ENCODE results near the gene ABCB10. TPM values are rescaled to one million over a fixed set of nuclear protein-coding genes. Genes with fewer than 3 reads are reported as not detected.

The ABCB10 gene
- polyA plus RNA-seq, 2 of the 4 experiments (the other 2 are of a cell fraction), result 13.9 to 16.3 TPM

DNA sequence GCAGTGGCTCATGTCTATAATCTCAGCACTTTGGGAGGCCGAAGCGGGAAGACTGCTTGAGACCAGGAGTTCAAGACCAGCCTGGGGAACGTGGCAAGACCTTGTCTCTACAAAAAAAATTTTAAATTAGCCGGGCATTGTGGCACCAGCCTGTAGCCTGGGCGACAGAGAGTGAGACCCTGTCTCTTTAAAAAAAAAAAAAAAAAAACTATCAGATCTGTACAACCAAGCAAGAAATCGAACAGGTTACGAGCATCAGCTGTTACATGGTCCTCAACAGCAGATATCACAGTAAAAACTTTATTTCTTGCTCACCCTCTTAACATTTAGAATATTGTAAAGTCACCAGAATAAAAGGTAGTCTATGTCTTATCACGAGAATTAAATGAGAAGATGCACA is 51.9 kb downstream of the ABCB10 start:
- POLR2A ChIA-PET, result no interaction called here
- DNase-seq (ENCODE audit: low read depth in 1 of 2, low spot score in 1 of 2) (no peak), FAIRE-seq (no peak), ATAC-seq (no peak)
- H3K4me2 ChIP-seq, result peak overlapping the region; percentile 77
- H3K4me1 ChIP-seq, result peaks cover 18% of the 10 kb centered on the region
- 76% methylated on average over 8 of the region's 8 CpGs for WGBS (ENCODE audit: missing lambda C conversion rate)
- CTCF ChIA-PET, result interaction anchor here (0.6 to 1.0 kb wide), 2 partner anchors 468 to 842 kb away, joined by 3 read pairs; no protein-coding TSS in a partner anchor
- no peak overlapping the region for H3K4me3 ChIP-seq
- TF ChIP-seq CBX8 (IDR thresholded peaks at IDR 0.05) (no peak), HOXB13 (CRISPR knock-in tag; IDR thresholded peaks at IDR 0.05; ENCODE audit: low read depth) (no peak), BHLHE40 (IDR thresholded peaks at IDR 0.05; ENCODE audit: low read depth, low read length) (no peak), FOSB (CRISPR knock-in tag; IDR thresholded peaks at IDR 0.05) (no peak), SMC3 (IDR thresholded peaks at IDR 0.05) (no peak), POLR2AphosphoS2 (conservative IDR thresholded peaks at IDR 0.05; ENCODE audit: low read length) (no peak), MAZ (IDR thresholded peaks at IDR 0.05; ENCODE audit: borderline replicate concordance, low read depth, low read length) (no peak), ZNF302 (CRISPR knock-in tag; IDR thresholded peaks at IDR 0.05) (no peak), GATA3 (IDR thresholded peaks at IDR 0.05; ENCODE audit: borderline replicate concordance) (no peak), RFX5 (IDR thresholded peaks at IDR 0.05) (no peak), RARB (CRISPR knock-in tag; IDR thresholded peaks at IDR 0.05) (no peak), HDAC2 (IDR thresholded peaks at IDR 0.05) (no peak)
- TF ChIP-seq, protein P1, sequence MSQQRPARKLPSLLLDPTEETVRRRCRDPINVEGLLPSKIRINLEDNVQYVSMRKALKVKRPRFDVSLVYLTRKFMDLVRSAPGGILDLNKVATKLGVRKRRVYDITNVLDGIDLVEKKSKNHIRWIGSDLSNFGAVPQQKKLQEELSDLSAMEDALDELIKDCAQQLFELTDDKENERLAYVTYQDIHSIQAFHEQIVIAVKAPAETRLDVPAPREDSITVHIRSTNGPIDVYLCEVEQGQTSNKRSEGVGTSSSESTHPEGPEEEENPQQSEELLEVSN (IDR thresholded peaks at IDR 0.05; ENCODE audit: borderline replicate concordance, low read depth), result no peak
- TF ChIP-seq, protein P2, sequence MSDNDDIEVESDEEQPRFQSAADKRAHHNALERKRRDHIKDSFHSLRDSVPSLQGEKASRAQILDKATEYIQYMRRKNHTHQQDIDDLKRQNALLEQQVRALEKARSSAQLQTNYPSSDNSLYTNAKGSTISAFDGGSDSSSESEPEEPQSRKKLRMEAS (IDR thresholded peaks at IDR 0.05), result no peak
- TF ChIP-seq, protein P3, sequence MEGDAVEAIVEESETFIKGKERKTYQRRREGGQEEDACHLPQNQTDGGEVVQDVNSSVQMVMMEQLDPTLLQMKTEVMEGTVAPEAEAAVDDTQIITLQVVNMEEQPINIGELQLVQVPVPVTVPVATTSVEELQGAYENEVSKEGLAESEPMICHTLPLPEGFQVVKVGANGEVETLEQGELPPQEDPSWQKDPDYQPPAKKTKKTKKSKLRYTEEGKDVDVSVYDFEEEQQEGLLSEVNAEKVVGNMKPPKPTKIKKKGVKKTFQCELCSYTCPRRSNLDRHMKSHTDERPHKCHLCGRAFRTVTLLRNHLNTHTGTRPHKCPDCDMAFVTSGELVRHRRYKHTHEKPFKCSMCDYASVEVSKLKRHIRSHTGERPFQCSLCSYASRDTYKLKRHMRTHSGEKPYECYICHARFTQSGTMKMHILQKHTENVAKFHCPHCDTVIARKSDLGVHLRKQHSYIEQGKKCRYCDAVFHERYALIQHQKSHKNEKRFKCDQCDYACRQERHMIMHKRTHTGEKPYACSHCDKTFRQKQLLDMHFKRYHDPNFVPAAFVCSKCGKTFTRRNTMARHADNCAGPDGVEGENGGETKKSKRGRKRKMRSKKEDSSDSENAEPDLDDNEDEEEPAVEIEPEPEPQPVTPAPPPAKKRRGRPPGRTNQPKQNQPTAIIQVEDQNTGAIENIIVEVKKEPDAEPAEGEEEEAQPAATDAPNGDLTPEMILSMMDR (IDR thresholded peaks at IDR 0.05), result no peak
- TF ChIP-seq, protein P4, sequence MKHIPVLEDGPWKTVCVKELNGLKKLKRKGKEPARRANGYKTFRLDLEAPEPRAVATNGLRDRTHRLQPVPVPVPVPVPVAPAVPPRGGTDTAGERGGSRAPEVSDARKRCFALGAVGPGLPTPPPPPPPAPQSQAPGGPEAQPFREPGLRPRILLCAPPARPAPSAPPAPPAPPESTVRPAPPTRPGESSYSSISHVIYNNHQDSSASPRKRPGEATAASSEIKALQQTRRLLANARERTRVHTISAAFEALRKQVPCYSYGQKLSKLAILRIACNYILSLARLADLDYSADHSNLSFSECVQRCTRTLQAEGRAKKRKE (CRISPR knock-in tag; IDR thresholded peaks at IDR 0.05; ENCODE audit: low read depth), result no peak
- no peaks in the 10 kb centered on the region for H3K9me3 ChIP-seq
- no peak overlapping the region for H3K27ac ChIP-seq

DNA sequence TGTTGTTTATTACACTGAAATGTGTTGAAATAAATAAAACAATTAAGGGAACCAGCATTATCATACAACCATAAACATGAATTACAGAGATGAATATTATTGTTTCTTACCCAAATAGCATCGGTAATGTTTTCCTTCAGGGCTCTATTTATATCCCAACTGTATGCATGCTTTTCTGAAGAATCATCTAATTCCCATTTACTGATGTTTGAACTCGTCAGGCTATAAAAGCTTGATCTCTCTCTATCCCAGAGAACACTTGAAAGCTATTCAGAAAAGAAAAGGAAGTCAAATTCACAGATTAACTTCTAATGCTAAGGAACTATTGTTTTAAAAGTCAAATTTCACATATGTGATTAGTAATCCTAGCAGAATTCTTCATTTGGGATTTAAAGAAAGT is 62.7 kb downstream of the ABCB10 start:
- ChIA-PET CTCF (interaction anchor here (0.6 to 3.9 kb wide), 8 partner anchors 10 to 268 kb away, joined by 3 to 19 read pairs (median 3); no protein-coding TSS in a partner anchor), POLR2A (no interaction called here)
- ATAC-seq, result no peak
- Histone ChIP-seq H3K27ac (no peak overlapping the region), H3K9me3 (no peaks in the 10 kb centered on the region), H3K4me3 (no peak overlapping the region), H3K4me1 (no peaks in the 10 kb centered on the region), H3K4me2 (no peak overlapping the region)
- peak; percentile 51 for FAIRE-seq
- 75% methylated on average over 2 of the region's 2 CpGs for WGBS (ENCODE audit: missing lambda C conversion rate)
- TF ChIP-seq PHF8 (IDR thresholded peaks at IDR 0.05; ENCODE audit: borderline replicate concordance, low read depth) (no peak), RCOR1 (IDR thresholded peaks at IDR 0.05; ENCODE audit: low read depth, low read length) (no peak), ZC3H11A (IDR thresholded peaks at IDR 0.05) (no peak), FOXS1 (CRISPR knock-in tag; IDR thresholded peaks at IDR 0.05) (no peak), HOXB5 (CRISPR knock-in tag; IDR thresholded peaks at IDR 0.05) (no peak), EP300 (IDR thresholded peaks at IDR 0.05) (no peak), CBX8 (IDR thresholded peaks at IDR 0.05) (no peak), HOXB13 (CRISPR knock-in tag; IDR thresholded peaks at IDR 0.05; ENCODE audit: low read depth) (no peak), CBX2 (IDR thresholded peaks at IDR 0.05; ENCODE audit: borderline replicate concordance, low read depth) (no peak), HOXA7 (CRISPR knock-in tag; IDR thresholded peaks at IDR 0.05) (no peak), SMC3 (IDR thresholded peaks at IDR 0.05) (no peak), JUNB (IDR thresholded peaks at IDR 0.05) (no peak), EHF (CRISPR knock-in tag; IDR thresholded peaks at IDR 0.05) (no peak), KDM5A (IDR thresholded peaks at IDR 0.05) (no peak), TFCP2L1 (CRISPR knock-in tag; IDR thresholded peaks at IDR 0.05) (no peak), RAD21 (conservative IDR thresholded peaks at IDR 0.05 in 1 of 2, IDR thresholded peaks at IDR 0.05 in 1 of 2) (no peak), NPAS2 (CRISPR knock-in tag; IDR thresholded peaks at IDR 0.05; ENCODE audit: borderline replicate concordance) (no peak), ESRRA (IDR thresholded peaks at IDR 0.05; ENCODE audit: borderline replicate concordance, low read length) (no peak)
- TF ChIP-seq, protein P5, sequence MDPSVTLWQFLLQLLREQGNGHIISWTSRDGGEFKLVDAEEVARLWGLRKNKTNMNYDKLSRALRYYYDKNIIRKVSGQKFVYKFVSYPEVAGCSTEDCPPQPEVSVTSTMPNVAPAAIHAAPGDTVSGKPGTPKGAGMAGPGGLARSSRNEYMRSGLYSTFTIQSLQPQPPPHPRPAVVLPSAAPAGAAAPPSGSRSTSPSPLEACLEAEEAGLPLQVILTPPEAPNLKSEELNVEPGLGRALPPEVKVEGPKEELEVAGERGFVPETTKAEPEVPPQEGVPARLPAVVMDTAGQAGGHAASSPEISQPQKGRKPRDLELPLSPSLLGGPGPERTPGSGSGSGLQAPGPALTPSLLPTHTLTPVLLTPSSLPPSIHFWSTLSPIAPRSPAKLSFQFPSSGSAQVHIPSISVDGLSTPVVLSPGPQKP (IDR thresholded peaks at IDR 0.05; ENCODE audit: low read depth, low read length), result no peak
- TF ChIP-seq, protein P6, sequence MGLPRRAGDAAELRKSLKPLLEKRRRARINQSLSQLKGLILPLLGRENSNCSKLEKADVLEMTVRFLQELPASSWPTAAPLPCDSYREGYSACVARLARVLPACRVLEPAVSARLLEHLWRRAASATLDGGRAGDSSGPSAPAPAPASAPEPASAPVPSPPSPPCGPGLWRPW (IDR thresholded peaks at IDR 0.05), result no peak
- DNase-seq (ENCODE audit: low read depth in 1 of 2, low spot score in 1 of 2), result no peak

Data from A549 (cell line).